Measurements from ENCODE around the gene PPIA. TPM values are rescaled to one million over a fixed set of nuclear protein-coding genes. Genes with fewer than 3 reads are reported as not detected.
"Not testable (repeated sequence)": the region's sequence is repeated elsewhere in the genome, so short reads cannot be mapped to it uniquely, and the experiment has no call there.

The PPIA gene
- polyA plus RNA-seq, 1 donor from 2014 or later = 2,769 TPM

- not testable (repeated sequence) for H3K4me3 ChIP-seq (ENCODE audit: low read length); H3F3A ChIP-seq (ENCODE audit: insufficient read depth, low read length, poor library complexity, severe bottlenecking); H3K4me2 ChIP-seq (ENCODE audit: low read length); H3K36me3 ChIP-seq (ENCODE audit: insufficient read depth, low read length); H3K27ac ChIP-seq (ENCODE audit: low read length); H3K79me2 ChIP-seq (replicated peaks; ENCODE audit: insufficient read depth, low read length); H2AFZ ChIP-seq (ENCODE audit: low read depth, low read length); H3K9me2 ChIP-seq (ENCODE audit: insufficient read depth, low read length); H3K27me3 ChIP-seq (ENCODE audit: insufficient read depth, low read depth, low read length); H4K20me1 ChIP-seq (ENCODE audit: insufficient read depth); H3K9ac ChIP-seq (ENCODE audit: low read length); H3K9me3 ChIP-seq (ENCODE audit: low read length)
Observed at GRCh38 chr7:44785218-44785617, 11.3 kb upstream of the PPIA start.

GRCh38 chr7:44787041-44787440 lies 9.4 kb upstream of the PPIA start:
- no peaks in the 10 kb centered on the region for H3K9me3 ChIP-seq (ENCODE audit: low read length)
- no peak overlapping the region for H3K9ac ChIP-seq (ENCODE audit: low read length)
- no peak overlapping the region for H2AFZ ChIP-seq (ENCODE audit: low read depth, low read length)
- no peaks in the 10 kb centered on the region for H3K79me2 ChIP-seq (replicated peaks; ENCODE audit: insufficient read depth, low read length)
- H3K36me3 ChIP-seq (ENCODE audit: insufficient read depth, low read length) = no peaks in the 10 kb centered on the region
- H3K27ac ChIP-seq (ENCODE audit: low read length) = no peak overlapping the region
- H4K20me1 ChIP-seq (ENCODE audit: insufficient read depth) = no peaks in the 10 kb centered on the region
- H3K27me3 ChIP-seq (ENCODE audit: insufficient read depth, low read depth, low read length) = no peaks in the 10 kb centered on the region
- no peak overlapping the region for H3K4me3 ChIP-seq (ENCODE audit: low read length)
- TF ChIP-seq REST (IDR thresholded peaks at IDR 0.05; ENCODE audit: borderline replicate concordance) (no peak), POLR2AphosphoS5 (IDR thresholded peaks at IDR 0.05) (no peak), SMC3 (conservative IDR thresholded peaks at IDR 0.05; ENCODE audit: poor library complexity) (no peak), EZH2 (IDR thresholded peaks at IDR 0.05; ENCODE audit: borderline replicate concordance, insufficient read depth, low read length, poor library complexity, severe bottlenecking) (no peak), TAF1 (IDR thresholded peaks at IDR 0.05; ENCODE audit: low read depth) (no peak), EP300 (conservative IDR thresholded peaks at IDR 0.05; ENCODE audit: poor library complexity, severe bottlenecking) (no peak), CTCF (IDR thresholded peaks at IDR 0.05; ENCODE audit: poor library complexity, severe bottlenecking) (no peak), RAD21 (conservative IDR thresholded peaks at IDR 0.05) (no peak), MXI1 (conservative IDR thresholded peaks at IDR 0.05; ENCODE audit: poor library complexity, severe bottlenecking) (no peak)
- H3F3A ChIP-seq (ENCODE audit: insufficient read depth, low read length, poor library complexity, severe bottlenecking) = no peaks in the 10 kb centered on the region
- no peaks in the 10 kb centered on the region for H3K9me2 ChIP-seq (ENCODE audit: insufficient read depth, low read length)
- H3K4me2 ChIP-seq (ENCODE audit: low read length) = no peak overlapping the region

GRCh38 chr7:44787762-44788161 lies 8.7 kb upstream of the PPIA start:
- Histone ChIP-seq H3K9ac (ENCODE audit: low read length) (no peak overlapping the region), H3K36me3 (ENCODE audit: insufficient read depth, low read length) (no peaks in the 10 kb centered on the region), H3K4me3 (ENCODE audit: low read length) (no peak overlapping the region), H3F3A (ENCODE audit: insufficient read depth, low read length, poor library complexity, severe bottlenecking) (no peaks in the 10 kb centered on the region), H4K20me1 (ENCODE audit: insufficient read depth) (no peaks in the 10 kb centered on the region), H3K9me2 (ENCODE audit: insufficient read depth, low read length) (no peaks in the 10 kb centered on the region), H3K27ac (ENCODE audit: low read length) (no peak overlapping the region), H2AFZ (ENCODE audit: low read depth, low read length) (no peak overlapping the region), H3K4me2 (ENCODE audit: low read length) (no peak overlapping the region), H3K9me3 (ENCODE audit: low read length) (no peaks in the 10 kb centered on the region), H3K27me3 (ENCODE audit: insufficient read depth, low read depth, low read length) (no peaks in the 10 kb centered on the region), H3K79me2 (replicated peaks; ENCODE audit: insufficient read depth, low read length) (no peaks in the 10 kb centered on the region)
- TF ChIP-seq EP300 (conservative IDR thresholded peaks at IDR 0.05; ENCODE audit: poor library complexity, severe bottlenecking) (no peak), MXI1 (conservative IDR thresholded peaks at IDR 0.05; ENCODE audit: poor library complexity, severe bottlenecking) (no peak), EZH2 (IDR thresholded peaks at IDR 0.05; ENCODE audit: borderline replicate concordance, insufficient read depth, low read length, poor library complexity, severe bottlenecking) (no peak), SMC3 (conservative IDR thresholded peaks at IDR 0.05; ENCODE audit: poor library complexity) (no peak), RAD21 (conservative IDR thresholded peaks at IDR 0.05) (no peak), CTCF (IDR thresholded peaks at IDR 0.05; ENCODE audit: poor library complexity, severe bottlenecking) (no peak), TAF1 (IDR thresholded peaks at IDR 0.05; ENCODE audit: low read depth) (no peak), REST (IDR thresholded peaks at IDR 0.05; ENCODE audit: borderline replicate concordance) (no peak), POLR2AphosphoS5 (IDR thresholded peaks at IDR 0.05) (no peak)

Measured in neural cell (in vitro differentiated cells).